Mesodermal cell (in vitro differentiated cells): ENCODE results near the gene SYT15B.
"Not testable (repeated sequence)": the region's sequence is repeated elsewhere in the genome, so short reads cannot be mapped to it uniquely, and the experiment has no call there.

ENCODE experiments used
- H3K27ac ChIP-seq: 2 replicates; pipeline ENCODE4 v1.7.0; 2013; ENCODE audit warnings: mild to moderate bottlenecking, low read depth, low read length, moderate library complexity; ENCODE audit not compliant: severe bottlenecking
- H3K36me3 ChIP-seq: 2 replicates; pipeline ENCODE4 v1.7.1; 2013; ENCODE audit warnings: mild to moderate bottlenecking, low read length, moderate library complexity; ENCODE audit not compliant: control insufficient read depth, insufficient read depth
- H3K4me1 ChIP-seq: one replicate; pipeline ENCODE4 v1.7.1; 2013; ENCODE audit warnings: mild to moderate bottlenecking, low read length; ENCODE audit not compliant: insufficient read depth, control insufficient read depth, poor library complexity, severe bottlenecking
- H3K4me3 ChIP-seq: 2 replicates; pipeline ENCODE4 v1.7.0; 2013; ENCODE audit warnings: low read length, control low read depth, mild to moderate bottlenecking; ENCODE audit not compliant: insufficient read depth, poor library complexity, severe bottlenecking; ENCODE audit errors: extremely low read depth
- H3K9me3 ChIP-seq: 2 replicates; pipeline ENCODE4 v1.7.1; 2013; ENCODE audit warnings: mild to moderate bottlenecking, low read length, moderate library complexity; ENCODE audit not compliant: control insufficient read depth
- WGBS, 2 experiments: methylation state at CpG; one replicate each; pipeline ENCODE4 v1.1.5; 2013; ENCODE audit warnings: missing lambda C conversion rate in 2 of 2; ENCODE audit not compliant: insufficient coverage in 2 of 2; 5-methylcytosine and 5-hydroxymethylcytosine counted together

Gene SYT15B

GRCh38 chr10:47725047-47725446, 38.3 kb downstream of the SYT15B start:
- H3K27ac ChIP-seq, H3K9me3 ChIP-seq, H3K4me1 ChIP-seq, H3K36me3 ChIP-seq, H3K4me3 ChIP-seq: not testable (repeated sequence)
- WGBS, 2 experiments, result no CpG with 5 or more reads among the region's 3 CpGs

DNA sequence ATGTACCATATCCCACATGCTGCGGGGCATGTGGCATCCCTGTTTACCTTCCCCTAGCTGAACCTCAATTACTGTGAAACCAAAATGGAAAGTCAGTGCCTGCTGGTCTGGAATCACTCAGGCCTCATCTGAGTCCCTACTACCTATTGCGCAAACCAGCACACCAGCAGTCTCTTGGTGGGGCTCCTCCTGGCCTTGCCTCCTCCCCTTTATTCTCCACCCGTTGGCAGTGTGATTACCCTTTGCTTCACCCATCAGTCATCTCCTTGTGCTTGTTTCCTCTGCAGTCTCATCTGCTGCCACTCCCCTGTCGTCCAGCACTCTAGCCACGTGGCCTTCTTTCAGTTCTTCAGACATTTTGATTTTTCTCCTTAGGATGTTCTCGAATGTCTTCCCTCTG, 39.3 kb downstream of the SYT15B start:
- H3K4me1 ChIP-seq, H3K9me3 ChIP-seq, H3K27ac ChIP-seq, H3K36me3 ChIP-seq, H3K4me3 ChIP-seq: not testable (repeated sequence)
- WGBS, 2 experiments, result 71 to 90% methylated on average over 1 to 2 of the region's 6 CpGs

- WGBS, 2 experiments, result no CpG with 5 or more reads among the region's 3 CpGs
- H3K9me3 ChIP-seq, result not testable (repeated sequence)
These were observed 40.0 kb downstream of the SYT15B start for GRCh38 chr10:47723362-47723761.

DNA sequence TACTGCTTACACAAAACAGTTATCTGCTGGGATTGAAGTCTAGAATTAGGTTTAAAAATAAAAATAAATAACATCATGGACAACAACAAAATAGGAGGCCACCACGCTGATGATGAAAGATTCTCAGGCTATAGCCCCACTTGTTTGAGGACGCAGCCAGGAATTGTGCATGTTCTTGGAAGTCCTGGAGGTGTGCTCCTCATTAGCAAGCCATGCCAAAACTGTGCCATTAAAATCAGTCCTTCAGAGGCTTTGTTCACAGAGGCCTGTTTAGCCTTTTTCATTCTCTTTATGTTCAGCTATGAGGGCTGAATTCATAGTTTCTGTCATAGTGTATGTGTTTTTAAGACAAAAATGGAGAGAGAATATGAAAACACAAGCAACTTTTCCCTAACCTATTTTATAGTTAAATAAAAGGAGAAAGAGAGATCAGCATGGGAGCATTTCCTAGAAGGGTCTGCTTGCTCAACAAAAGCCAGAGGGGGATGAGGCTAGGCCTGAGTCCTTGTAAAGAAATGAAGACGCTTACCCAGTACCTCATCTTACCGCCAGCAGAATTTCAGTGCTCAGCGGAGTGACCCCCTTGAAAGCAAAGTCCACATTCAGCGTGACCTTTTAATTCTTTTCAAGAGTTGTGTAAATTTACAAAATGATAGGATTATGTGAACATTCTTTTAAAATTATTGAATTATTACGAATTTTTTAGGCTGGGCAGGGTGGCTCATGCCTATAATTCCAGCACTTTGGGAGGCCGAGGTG, 46.2 kb downstream of the SYT15B start:
- no CpG with 5 or more reads among the region's 8 CpGs for WGBS, 2 experiments
- not testable (repeated sequence) for H3K4me1 ChIP-seq, H3K36me3 ChIP-seq, H3K27ac ChIP-seq, H3K9me3 ChIP-seq, H3K4me3 ChIP-seq

More at GRCh38 chr10:47723362-47723761, 40.0 kb downstream of the SYT15B start:
- H3K4me1 ChIP-seq, H3K4me3 ChIP-seq, H3K36me3 ChIP-seq, H3K27ac ChIP-seq: not testable (repeated sequence)
